ENCODE results near the gene RCBTB1. TPM values are rescaled to one million over a fixed set of nuclear protein-coding genes. Genes with fewer than 3 reads are reported as not detected.

The RCBTB1 gene
- total RNA-seq, 1 experiment from 2014 or later, result 14.8 TPM

GRCh38 chr13:49540552-49540951 is 44.8 kb downstream of the RCBTB1 start:
- ChIA-PET POLR2A (no interaction called here), CTCF (interaction anchor here (0.6 kb wide), 1 partner anchor 35 kb away, joined by 4 read pairs; no protein-coding TSS in a partner anchor)
- Histone ChIP-seq H3K4me3 (ENCODE audit: low read depth in 2 of 2, low read length in 2 of 2) (no peak overlapping the region), H3K4me1 (ENCODE audit: control insufficient read depth, insufficient read depth, low read length) (no peaks in the 10 kb centered on the region), H3K27me3 (ENCODE audit: control insufficient read depth, insufficient read depth, low read length) (no peaks in the 10 kb centered on the region), H3K36me3 (ENCODE audit: control insufficient read depth, insufficient read depth, low read length) (no peaks in the 10 kb centered on the region; the same call in 1 of the 2 replicates), H3K27ac (ENCODE audit: low read length) (no peak overlapping the region), H3K9me3 (ENCODE audit: control insufficient read depth, insufficient read depth, low read depth, low read length) (no peaks in the 10 kb centered on the region)
- intact Hi-C loops (cut with micrococcal nuclease; ENCODE audit: unreplicated experiment) (no loop called here), in situ Hi-C loops (cut with HindIII; ENCODE audit: low pct_unique_long_range_greater_than_20kb, low sequenced_read_pairs) (no loop called here)
- ATAC-seq, result no peak
- no peak for TF ChIP-seq REST (IDR thresholded peaks at IDR 0.05; ENCODE audit: insufficient read depth in 1 of 2, low read depth in 2 of 2, low read length in 1 of 2)
- no peak for TF ChIP-seq SIN3A (IDR thresholded peaks at IDR 0.05; ENCODE audit: borderline replicate concordance, insufficient read depth, low read depth, low read length)
- no peak for TF ChIP-seq TCF7L2 (IDR thresholded peaks at IDR 0.05; ENCODE audit: low read depth, low read length)
- no peak for TF ChIP-seq POLR2AphosphoS5 (IDR thresholded peaks at IDR 0.05; ENCODE audit: low read depth, low read length)
- BruUV-seq (replicated peaks), result no TSS peak
- no peak for DNase-seq (ENCODE audit: low read depth, low spot score)

- no peaks in the 10 kb centered on the region; the same call in 1 of the 2 replicates for H3K36me3 ChIP-seq (ENCODE audit: control insufficient read depth, insufficient read depth, low read length)
- ATAC-seq, result no peak
- no peak for TF ChIP-seq CTCF (IDR thresholded peaks at IDR 0.05)
- no peak for TF ChIP-seq SIN3A (IDR thresholded peaks at IDR 0.05; ENCODE audit: borderline replicate concordance, insufficient read depth, low read depth, low read length)
- no peaks in the 10 kb centered on the region for H3K9me3 ChIP-seq (ENCODE audit: control insufficient read depth, insufficient read depth, low read depth, low read length)
- H3K4me3 ChIP-seq (ENCODE audit: low read depth in 2 of 2, low read length in 2 of 2), result no peak overlapping the region
- no peak for DNase-seq (ENCODE audit: low read depth, low spot score)
- ChIA-PET CTCF (no interaction called here), POLR2A (interaction anchor here (1.0 kb wide), 1 partner anchor 34 kb away, joined by 4 read pairs; no protein-coding TSS in a partner anchor)
- H3K27ac ChIP-seq (ENCODE audit: low read length), result no peak overlapping the region
- H3K27me3 ChIP-seq (ENCODE audit: control insufficient read depth, insufficient read depth, low read length), result no peaks in the 10 kb centered on the region
- in situ Hi-C loops (cut with HindIII; ENCODE audit: low pct_unique_long_range_greater_than_20kb, low sequenced_read_pairs), result no loop called here
- intact Hi-C loops (cut with micrococcal nuclease; ENCODE audit: unreplicated experiment), result no loop called here
- H3K4me1 ChIP-seq (ENCODE audit: control insufficient read depth, insufficient read depth, low read length), result no peaks in the 10 kb centered on the region
- no TSS peak for BruUV-seq (replicated peaks)
Observed at GRCh38 chr13:49539746-49540145, 45.6 kb downstream of the RCBTB1 start.

GRCh38 chr13:49539313-49539712 is 46.0 kb downstream of the RCBTB1 start:
- H3K27ac ChIP-seq (ENCODE audit: low read length), result no peak overlapping the region
- no peaks in the 10 kb centered on the region for H3K9me3 ChIP-seq (ENCODE audit: control insufficient read depth, insufficient read depth, low read depth, low read length)
- H3K4me1 ChIP-seq (ENCODE audit: control insufficient read depth, insufficient read depth, low read length), result no peaks in the 10 kb centered on the region
- in situ Hi-C loops (cut with HindIII; ENCODE audit: low pct_unique_long_range_greater_than_20kb, low sequenced_read_pairs) (no loop called here), intact Hi-C loops (cut with micrococcal nuclease; ENCODE audit: unreplicated experiment) (no loop called here)
- no peak for ATAC-seq
- CTCF ChIA-PET, result no interaction called here
- no peaks in the 10 kb centered on the region; the same call in 1 of the 2 replicates for H3K36me3 ChIP-seq (ENCODE audit: control insufficient read depth, insufficient read depth, low read length)
- TF ChIP-seq POLR2AphosphoS5 (IDR thresholded peaks at IDR 0.05; ENCODE audit: low read depth, low read length) (no peak), TCF7L2 (IDR thresholded peaks at IDR 0.05; ENCODE audit: low read depth, low read length) (no peak), CTCF (IDR thresholded peaks at IDR 0.05) (no peak)
- H3K4me3 ChIP-seq (ENCODE audit: low read depth in 2 of 2, low read length in 2 of 2), result no peak overlapping the region
- no peak for DNase-seq (ENCODE audit: low read depth, low spot score)
- POLR2A ChIA-PET, result interaction anchor here (1.0 kb wide), 1 partner anchor 33 kb away, joined by 4 read pairs; no protein-coding TSS in a partner anchor
- H3K27me3 ChIP-seq (ENCODE audit: control insufficient read depth, insufficient read depth, low read length), result no peaks in the 10 kb centered on the region
- BruUV-seq (replicated peaks), result no TSS peak
